Epidermal melanocyte (primary cell): Measurements from ENCODE around the gene COQ9.
"Not testable (repeated sequence)": the region's sequence is repeated elsewhere in the genome, so short reads cannot be mapped to it uniquely, and the experiment has no call there.

Experiments used
- DNase-seq: peaks from one replicate; pipeline ENCODE4 v3.0.0; 2011; ENCODE audit warnings: low spot score; ENCODE audit not compliant: insufficient read length

Gene COQ9

GRCh38 chr16:57447186-57447962 lies at the start of gene COQ9, which contains the start of gene CIAPIN1:
Gene COQ9, plus strand, starts transcription at chr16:57447479. Its CDS starts 27 bp downstream, at chr16:57447506.
Gene CIAPIN1, minus strand, starts transcription at chr16:57447385. Its CDS starts 6,457 bp downstream, at chr16:57440928.
- peak; percentile 88 for DNase-seq

GRCh38 chr16:57397493-57397892 lies 49.8 kb upstream of the COQ9 start:
- not testable (repeated sequence) for DNase-seq

GRCh38 chr16:57401943-57402640 lies 45.2 kb upstream of the COQ9 start:
- DNase-seq, result no peak

- DNase-seq, result no peak
Measured at GRCh38 chr16:57403965-57404817, 43.1 kb upstream of the COQ9 start, which contains the start of gene CCL17. Gene CCL17, plus strand, starts transcription at chr16:57404767. Its CDS starts 9,166 bp downstream, at chr16:57413933.

GRCh38 chr16:57405097-57405496 lies 42.2 kb upstream of the COQ9 start:
- DNase-seq, result no peak

- no peak for DNase-seq
Measured at GRCh38 chr16:57406881-57407280, 40.4 kb upstream of the COQ9 start.

GRCh38 chr16:57407521-57408353 lies 39.5 kb upstream of the COQ9 start:
- no peak for DNase-seq

GRCh38 chr16:57409065-57409464 lies 38.2 kb upstream of the COQ9 start:
- no peak for DNase-seq

GRCh38 chr16:57409870-57410587 lies 37.2 kb upstream of the COQ9 start:
- no peak for DNase-seq

- no peak for DNase-seq
Measured at GRCh38 chr16:57411362-57411976, 35.8 kb upstream of the COQ9 start.

- no peak for DNase-seq
Measured at GRCh38 chr16:57412584-57412983, 34.7 kb upstream of the COQ9 start.

GRCh38 chr16:57413301-57413730 lies 34.0 kb upstream of the COQ9 start:
- DNase-seq, result no peak

- DNase-seq, result no peak
Measured at GRCh38 chr16:57413733-57414132, 33.5 kb upstream of the COQ9 start.

- DNase-seq, result no peak
Measured at GRCh38 chr16:57416084-57416483, 31.2 kb upstream of the COQ9 start.

- no peak for DNase-seq
Measured at GRCh38 chr16:57419506-57419905, 27.8 kb upstream of the COQ9 start.

GRCh38 chr16:57422026-57422944 lies 25.0 kb upstream of the COQ9 start:
- peak; percentile 37 for DNase-seq

GRCh38 chr16:57423152-57423551 lies 24.1 kb upstream of the COQ9 start:
- no peak for DNase-seq

- no peak for DNase-seq
Measured at GRCh38 chr16:57424583-57424982, 22.7 kb upstream of the COQ9 start.
